HG02885 (cell line): ENCODE measurements around the gene FA2H.
"Not testable (repeated sequence)": the region's sequence is repeated elsewhere in the genome, so short reads cannot be mapped to it uniquely, and the experiment has no call there.

Source experiments
- ATAC-seq: cut with Tn5 transposase; IDR thresholded peaks from one replicate; pipeline ENCODE4 v1.9.1; 2021; ENCODE audit warnings: mild to moderate bottlenecking; ENCODE audit not compliant: unreplicated experiment, poor library complexity

The FA2H gene

DNA sequence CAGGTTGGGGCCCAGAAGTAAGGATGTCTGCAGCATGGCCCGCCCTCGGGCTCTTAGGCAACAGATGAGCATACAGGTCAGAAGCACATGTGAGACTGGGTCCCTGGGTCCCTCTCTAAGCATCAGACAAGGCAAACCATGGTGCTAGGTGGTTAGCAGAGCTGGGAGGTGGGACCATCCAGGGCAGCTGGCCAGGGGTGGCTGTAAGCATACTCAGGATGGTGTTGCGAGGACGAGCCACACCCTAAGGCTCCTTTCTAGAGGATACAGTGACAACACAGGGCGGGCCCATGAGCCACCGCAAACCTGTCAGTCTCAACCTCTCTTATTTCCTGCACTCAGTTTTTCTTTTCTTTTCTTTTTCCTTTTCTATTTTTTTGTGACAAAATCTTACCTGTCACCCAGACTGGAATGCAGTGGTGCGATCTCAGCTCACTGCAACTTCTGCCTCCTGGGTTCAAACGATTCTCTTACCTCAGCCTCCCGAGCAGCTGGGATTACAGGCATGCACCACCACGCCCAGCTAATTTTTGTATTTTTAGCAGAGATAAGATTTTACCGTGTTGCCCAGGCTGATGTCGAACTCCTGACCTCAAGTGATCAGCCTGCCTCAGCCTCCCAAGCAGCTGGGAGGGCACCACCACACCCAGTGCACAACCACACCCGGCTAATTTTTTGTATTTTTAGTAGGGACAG lies 3.6 kb downstream of the FA2H start:
- no peak for ATAC-seq

DNA sequence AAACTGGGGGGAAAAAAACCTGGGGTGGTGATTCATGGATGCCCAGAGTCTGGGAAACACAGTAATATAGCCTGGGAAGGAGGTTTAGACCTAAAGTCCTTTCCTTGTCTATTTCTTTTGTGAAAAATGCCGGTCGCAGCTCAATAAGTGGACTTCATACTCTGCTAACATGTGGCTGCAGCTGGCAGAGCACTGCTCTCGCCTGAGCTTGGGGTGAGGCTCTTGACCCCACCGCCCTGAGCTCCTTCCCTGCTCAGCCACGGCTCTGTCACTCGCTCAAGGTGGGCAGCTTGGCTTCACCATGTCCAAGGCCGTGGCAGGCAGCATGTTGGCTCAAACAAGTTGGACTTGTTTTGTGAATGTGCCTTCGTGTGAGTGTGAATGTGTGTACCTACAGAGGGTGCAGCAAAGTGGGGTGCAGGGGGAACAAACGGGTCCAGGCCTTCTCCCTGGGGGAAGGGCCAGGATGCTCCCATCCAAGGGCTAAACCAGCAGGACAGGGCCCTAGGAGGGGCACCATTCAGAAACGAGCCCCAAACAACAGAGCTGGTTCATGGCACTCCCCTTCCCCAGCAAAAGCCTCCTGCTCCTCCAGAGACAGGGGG lies 4.9 kb downstream of the FA2H start:
- no peak for ATAC-seq

DNA sequence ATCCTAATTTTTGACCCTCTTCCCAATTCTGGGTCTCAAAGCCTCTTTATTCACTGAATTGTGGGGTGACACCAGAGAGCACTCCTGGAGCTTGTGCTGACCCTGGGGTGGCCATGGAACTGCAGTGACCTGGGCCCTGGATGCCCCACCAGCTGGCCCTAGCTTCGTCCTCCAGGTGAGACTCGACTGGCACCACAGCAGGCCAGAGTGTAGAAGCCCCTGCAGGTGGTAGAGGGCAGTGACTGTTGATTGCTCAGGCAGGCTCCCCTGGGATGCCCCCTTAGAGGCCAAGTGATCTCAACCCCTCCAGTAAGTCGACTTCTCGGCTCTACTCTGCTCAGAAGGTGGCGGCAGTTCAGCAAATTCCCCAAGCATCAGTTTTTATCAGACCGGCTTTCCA lies 6.4 kb downstream of the FA2H start:
- no peak for ATAC-seq

DNA sequence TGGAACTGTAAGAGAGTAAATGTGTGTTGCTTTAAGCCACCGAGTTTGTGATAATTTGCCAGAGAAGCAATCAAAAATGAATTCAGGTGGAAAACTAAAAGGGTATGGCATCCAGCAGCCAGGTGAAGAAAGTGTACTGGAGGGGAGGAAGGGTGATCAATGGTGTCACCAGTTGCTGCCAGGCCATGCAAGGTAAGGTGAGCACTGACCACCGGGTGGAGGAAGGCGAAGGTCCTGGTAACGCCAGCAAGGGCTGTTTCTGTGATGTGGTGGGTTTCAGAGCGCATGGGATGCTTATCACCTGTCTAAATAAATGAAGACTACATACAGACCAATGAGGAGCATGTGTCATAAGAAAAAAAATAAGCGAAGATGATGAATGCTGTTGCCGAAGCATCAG lies 6.9 kb downstream of the FA2H start:
- no peak for ATAC-seq

DNA sequence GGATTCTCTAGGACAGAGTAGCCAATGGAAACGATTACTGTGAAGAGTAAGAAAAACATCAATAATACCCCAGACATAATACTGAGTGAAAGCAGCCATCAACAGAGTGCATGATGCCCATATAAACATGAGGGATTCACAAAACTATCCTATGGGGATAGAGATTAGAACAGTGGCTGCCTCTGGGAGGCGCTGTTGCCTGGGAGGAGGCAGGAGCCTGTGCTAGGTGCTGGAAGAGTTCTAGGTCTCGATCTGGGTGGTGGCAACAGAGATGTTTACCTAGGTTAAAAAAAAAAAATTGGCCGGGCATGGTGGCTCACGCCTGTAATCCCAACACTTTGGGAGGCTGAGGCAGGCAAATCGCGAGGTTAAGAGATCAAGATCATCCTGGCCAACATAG lies 7.9 kb downstream of the FA2H start:
- ATAC-seq: no peak

DNA sequence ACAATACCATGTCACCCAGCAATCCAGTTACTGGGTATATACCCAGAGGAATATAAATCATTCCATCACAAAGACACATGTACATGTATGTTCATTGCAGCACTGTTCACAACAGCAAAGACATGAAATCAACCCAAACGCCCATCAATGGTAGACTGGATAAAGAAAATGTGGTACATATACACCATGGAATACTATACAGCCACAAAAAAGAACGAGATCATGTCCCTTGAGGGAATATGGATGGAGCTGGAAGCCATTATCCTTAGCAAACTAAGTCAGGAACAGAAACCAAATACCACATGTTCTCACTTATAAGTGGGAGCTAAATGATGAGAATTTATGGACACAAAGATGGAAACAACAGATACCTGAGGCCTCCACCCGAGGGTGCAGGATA lies 10.4 kb downstream of the FA2H start:
- ATAC-seq: not testable (repeated sequence)

DNA sequence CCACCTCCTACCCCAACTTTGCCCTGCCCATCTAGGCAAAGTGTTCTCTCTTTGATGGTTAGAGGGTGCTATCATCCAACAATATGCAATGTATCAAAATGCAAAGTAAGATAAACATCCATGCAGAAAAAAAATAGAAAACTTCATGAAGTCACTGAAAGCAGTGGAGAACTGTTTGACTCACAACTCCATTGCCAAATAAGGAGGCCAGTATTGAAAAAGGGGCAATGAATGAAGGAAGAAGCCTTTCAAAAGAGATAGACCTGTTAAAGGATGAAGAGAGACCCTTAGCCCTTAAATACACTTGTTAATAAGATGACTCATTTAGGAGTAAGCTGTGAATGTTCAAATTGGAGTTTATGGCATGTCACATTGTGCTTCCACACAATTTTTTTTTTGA lies 13.0 kb downstream of the FA2H start:
- no peak for ATAC-seq

DNA sequence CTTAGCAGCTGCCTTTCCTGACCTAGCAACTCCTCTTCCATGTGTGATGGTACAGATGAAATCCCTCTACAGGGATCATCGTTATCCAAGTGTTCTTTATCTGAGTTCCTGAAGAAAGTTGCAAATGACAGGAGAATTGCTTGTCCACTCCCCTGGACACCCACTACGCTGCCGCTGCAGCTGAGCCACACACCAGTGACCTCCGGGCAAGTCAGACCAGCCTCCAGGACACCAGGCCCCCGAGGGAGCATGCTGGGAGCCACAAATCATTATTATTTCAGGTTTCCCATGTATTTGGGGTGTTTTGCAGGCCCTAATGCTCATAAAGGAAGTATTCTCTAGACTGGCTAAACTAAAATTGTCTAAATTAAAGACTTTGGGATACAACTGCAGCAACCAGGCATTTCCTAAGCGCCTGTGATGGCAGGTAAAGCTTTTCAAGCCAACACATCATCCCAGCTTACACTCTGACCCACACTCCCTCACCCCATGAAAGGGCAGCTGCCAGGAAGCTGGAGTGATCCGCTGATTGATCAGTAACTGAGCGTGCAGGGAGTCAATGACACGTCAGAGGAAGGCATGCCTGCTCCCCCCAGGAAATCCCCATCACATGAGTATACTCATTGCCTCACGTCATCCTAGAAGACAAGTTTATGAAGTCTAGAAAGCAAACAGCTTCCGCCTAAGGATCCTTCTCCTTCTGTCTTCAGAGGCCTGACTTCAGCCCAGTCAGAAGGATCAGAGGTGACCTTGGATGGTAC lies 14.4 kb downstream of the FA2H start:
- no peak for ATAC-seq

DNA sequence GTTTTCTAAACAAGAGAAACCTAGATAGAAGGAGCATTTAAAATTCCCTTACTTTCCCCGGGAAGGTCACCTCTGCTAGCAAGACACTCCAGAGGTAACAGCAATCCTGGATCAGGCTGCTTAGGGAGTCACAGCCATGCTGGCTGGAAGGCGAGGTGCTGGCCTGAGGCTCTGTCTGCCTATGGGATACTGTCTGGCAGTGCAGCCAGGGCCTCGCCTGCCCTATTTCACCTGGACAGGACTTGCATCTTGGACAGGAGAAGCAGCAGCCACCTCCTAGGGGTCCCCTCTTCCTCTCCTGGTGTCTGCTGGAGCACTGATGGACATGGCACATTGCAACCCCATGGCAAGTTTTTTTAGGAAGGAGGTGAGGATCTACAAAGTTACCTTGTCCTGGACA lies 15.1 kb downstream of the FA2H start:
- ATAC-seq: no peak

DNA sequence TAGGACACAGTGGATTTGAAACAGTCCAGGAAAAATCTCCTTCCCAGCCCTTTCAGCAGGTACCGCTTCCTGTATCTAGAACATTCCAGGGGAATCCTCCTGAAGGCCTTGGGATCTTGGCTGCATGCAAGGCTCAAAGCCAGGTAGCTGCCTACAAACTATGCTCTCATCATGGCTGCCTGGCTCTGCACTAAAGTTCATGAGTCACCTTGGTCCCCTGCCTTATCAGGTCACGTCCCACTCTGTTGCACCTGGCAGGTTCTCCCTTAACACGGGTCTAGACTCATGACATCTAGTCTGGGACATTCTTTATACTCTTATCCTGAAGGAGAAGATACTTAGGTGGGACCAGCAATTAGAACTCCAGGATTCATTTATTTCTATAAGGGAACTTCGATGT lies 15.8 kb downstream of the FA2H start:
- no peak for ATAC-seq

DNA sequence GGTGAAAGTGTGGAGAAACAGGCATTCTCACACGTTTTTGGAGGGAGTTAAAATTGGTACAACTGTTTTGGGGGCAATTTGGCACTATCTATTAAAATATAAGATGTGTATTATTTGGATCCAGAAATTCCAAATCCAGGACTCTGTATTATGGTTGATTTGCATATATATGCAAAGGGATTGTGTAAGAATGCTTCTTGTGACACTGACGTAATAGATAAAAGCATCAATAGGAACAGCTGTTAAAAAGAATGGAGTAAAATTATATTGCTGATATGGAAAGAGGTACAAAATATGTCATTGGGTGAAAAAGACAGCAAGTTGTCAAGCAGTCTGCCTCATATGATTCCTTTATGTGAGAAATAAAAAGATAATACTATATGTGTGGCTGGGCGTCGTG lies 17.3 kb downstream of the FA2H start:
- no peak for ATAC-seq

DNA sequence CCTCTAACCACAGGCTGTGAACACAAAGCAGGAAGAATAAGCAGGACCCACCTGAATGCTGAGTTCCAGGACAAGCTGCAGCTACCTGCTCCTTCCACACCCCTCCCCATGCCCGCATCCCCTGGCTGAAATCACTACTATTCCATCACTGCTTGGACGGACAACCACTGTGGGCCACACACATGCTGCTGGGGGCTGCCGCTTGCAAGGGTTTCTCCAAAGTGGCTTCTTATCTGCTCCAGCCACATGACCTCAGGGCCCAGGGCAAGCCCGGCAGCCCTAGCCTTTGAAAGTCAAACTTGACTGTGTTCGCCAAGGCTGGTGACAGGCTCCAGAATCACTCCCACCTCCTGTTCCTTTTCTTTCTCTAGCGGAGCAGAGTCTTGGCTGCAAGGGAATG lies 18.4 kb downstream of the FA2H start:
- no peak for ATAC-seq

DNA sequence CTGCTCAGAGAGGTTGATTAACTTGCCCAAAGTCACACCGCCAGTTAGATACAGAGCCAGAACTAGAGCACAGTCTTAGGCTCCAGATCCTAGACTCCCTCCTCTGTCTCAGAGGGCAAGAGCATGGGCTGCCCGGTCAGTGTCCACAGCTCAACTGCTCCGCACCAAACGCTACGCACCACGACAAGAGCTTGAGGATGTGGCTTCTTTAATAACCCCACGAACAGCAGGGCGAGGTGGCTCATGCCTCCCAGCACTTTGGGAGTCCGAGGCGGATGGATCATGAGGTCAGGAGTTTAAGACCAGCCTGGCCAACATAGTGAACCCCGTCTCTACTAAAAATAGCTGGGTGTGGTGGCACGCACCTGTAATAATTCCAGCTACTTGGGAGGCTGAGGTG lies 21.4 kb downstream of the FA2H start:
- no peak for ATAC-seq

DNA sequence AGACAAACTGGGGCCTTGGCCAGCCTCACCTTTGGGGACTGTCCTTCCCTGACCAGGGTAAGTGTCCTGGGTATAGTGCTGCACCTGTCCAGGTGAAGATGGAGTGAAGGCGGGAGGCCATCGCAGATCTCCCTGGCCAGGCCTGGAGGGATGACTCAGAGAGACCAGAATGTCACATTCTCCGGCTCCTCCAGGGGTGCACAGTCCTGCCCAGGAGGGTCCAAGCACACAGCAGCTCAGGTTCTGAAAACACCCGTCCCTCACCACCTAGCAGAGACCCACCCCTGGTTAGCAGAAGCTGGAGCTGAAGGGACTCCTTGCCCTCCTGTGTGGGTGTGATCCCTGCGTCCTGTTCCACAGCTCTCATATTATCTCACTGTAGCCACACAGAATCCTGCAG lies 21.9 kb downstream of the FA2H start:
- no peak for ATAC-seq

DNA sequence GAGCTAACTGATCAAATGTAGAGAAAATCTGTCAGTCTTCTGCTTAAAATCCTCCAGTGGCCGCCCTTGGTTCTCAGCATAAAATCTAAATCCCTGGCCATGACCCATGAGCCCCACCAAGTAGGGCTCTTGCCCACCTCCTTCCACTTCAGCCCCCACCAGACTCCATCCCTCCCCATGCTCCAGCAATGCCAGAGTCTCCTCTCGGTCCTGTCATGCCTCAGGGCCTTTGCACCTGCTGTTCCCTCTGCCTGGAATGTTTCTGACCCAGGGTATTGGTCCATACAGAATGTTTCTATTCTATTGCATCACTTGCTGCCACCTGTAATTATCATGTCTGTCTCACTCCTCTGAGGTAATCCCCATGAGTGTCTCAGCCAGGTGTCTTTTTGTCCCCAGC lies 22.4 kb downstream of the FA2H start:
- ATAC-seq: no peak

DNA sequence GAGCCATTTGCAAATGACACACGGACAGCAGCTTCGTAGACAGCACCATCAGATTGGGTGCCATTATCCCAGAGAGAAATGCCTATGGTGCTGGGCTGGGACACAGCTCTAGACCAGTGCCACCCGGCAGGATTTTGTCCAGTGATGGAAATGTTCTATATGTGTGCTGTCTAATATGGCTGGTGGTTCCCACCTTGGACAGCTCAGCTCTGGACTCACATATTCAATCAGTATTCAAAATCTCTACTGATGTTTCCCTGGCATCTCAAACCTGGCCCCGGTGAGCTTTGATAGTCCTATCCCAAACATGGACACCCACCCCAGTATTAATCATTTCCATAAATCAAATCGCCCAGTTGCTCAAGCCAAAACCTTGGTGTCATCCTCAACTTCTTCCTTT lies 23.0 kb downstream of the FA2H start:
- ATAC-seq: no peak

DNA sequence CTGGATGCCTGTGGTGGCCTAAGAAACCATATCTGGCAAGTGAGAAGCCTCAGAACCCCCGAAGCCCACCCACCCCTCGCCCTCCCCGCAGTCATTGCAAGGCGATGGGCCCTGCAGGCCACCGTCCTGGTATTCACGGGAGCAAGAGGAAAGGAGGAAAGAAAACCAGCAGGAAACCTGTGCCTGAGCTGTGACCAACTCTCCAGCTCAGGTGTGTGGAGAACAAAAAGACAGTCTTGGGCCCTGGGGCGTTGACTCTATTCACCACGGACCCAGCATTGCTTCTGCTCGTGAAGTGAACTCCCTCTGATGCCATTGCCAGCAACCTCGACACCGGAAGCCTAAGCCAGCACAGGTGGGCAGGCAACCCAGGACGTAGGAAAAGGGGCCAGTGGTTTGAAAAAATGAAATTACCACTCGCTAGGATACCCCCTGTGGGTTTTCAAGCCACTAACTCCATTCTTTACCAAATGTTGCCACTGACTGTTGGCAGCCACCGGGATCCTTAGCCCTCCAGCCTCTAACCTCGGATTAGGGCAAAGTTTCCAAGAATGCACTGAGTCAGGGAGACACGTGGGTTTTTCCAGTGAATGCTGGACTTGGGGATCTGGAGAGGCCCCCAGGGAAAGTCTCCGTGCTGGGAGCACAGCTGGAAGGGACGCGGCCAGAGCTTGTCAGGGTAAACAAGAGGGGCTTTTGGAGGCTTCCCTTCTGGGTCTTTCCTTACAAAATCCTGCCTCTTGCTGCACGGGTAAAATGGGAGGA lies 25.1 kb downstream of the FA2H start:
- ATAC-seq: no peak

DNA sequence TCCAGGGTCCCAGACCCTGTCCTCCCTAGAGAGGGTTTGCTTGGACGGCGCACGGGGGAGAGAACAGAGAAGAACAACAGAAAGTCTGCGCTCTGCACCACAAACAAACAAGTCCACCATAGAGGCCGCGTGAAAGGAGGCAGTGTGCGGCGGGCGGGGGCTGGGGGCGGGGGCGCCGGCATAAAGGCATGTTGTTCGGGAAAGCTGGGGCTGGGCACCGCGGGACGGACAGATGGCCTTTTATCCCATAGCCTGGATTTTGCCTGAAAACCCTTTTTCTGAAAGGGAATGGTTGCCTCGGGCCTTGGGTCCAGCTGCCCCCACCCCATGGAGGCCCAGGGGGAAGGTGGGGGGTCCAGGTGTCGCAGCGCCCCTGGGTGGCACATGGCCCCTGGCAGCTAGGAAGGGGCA lies 26.0 kb downstream of the FA2H start:
- ATAC-seq: no peak

DNA sequence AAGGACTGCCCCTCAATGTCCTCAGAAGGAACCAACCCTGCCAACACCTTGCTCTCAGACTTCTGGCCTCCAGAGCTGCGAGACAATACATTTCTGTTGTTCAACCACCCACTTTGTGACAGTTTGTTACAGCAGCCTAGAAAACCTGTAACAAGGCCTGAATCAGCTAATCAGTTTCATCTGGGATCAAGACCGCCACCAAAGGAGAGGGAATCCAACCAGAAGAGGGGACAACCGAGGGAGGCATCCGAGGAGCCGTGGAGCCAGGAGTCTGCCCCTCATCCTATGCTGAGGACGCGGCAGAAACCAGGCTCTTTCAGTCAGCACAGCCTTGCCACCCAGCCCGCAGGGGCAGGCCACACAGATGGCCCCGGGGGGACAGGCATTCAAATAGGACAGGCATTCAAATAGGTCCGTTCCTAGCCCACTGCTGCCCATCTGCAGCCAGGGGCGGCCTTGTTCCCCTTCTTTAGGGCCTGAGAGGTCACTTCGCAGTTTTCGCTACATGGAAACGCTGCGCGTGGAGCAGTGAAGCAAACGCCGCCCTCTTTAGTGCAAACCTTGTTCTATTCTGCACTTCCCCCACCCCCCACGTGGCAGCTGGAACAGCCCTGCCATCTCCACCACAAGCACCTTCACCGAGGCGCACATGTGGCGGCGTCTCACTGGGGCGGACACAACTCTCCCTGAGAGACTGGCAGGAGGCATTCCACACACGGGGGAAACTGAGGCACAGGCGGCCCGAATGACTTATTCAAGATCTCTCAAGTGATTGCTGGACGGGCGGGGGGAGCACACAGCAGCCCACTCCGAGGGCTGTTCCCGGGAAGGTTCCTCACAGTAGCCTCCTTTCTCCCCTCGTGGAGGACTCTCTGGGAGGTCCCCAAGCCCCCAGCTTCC lies 26.7 kb downstream of the FA2H start:
- no peak for ATAC-seq

DNA sequence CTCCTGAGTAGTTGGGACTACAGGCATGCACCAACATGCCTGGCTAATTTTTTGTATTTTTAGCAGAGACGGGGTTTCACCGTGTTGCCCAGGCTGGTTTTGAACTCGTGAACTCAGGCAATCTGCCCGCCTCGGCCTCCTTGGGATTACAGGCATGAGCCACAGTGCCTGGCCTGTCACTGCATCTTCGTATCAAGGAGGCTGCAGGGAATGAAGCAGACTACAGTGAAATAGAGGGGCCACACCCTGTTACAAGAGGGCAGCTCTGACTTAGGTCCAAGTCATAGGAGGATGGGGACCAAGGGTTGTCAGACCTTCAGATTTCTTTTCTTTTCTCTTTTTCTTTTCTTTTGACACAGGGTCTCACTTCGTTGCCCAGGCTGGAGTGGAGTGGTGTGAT lies 28.7 kb downstream of the FA2H start:
- ATAC-seq: no peak
